K562 (cell line): Measurements from ENCODE around the gene DPYSL4. TPM values are rescaled to one million over a fixed set of nuclear protein-coding genes. Genes with fewer than 3 reads are reported as not detected.

Experiments used
- CBFB ChIP-seq: sonication (generic); formaldehyde crosslinking; IDR thresholded peaks from 2 replicates; pipeline ENCODE4 v1.4.0; 2020; ENCODE audit warnings: mild to moderate bottlenecking, missing genetic modification reagents
- CREBBP ChIP-seq: IDR thresholded peaks from one replicate; pipeline ENCODE4 v1.6.1; 2012; ENCODE audit warnings: low read depth, mild to moderate bottlenecking, control low read depth, inconsistent platforms, low read length
- CREM ChIP-seq: IDR thresholded peaks from 2 replicates; pipeline ENCODE4 v1.6.1; 2014; ENCODE audit warnings: antibody characterized with exemption, low read depth
- NBN ChIP-seq: fragments of 450-650 bp; IDR thresholded peaks from 2 replicates; pipeline ENCODE4 v1.6.1; 2016; ENCODE audit warnings: low read depth, mild to moderate bottlenecking
- NR1H2 ChIP-seq: sonication (generic); formaldehyde crosslinking; IDR thresholded peaks from 2 replicates; pipeline ENCODE4 v1.4.0; 2020; ENCODE audit warnings: mild to moderate bottlenecking, missing genetic modification reagents
- SNIP1 ChIP-seq: fragments of 450-650 bp; IDR thresholded peaks from 2 replicates; pipeline ENCODE4 v1.7.1; 2017; ENCODE audit warnings: low read depth, mild to moderate bottlenecking
- SRSF9 ChIP-seq: fragments of 200-400 bp; formaldehyde crosslinking; IDR thresholded peaks from 2 replicates; pipeline ENCODE4 v1.6.1; 2017; ENCODE audit warnings: low read depth, low read length, borderline replicate concordance
- STAG1 ChIP-seq: sonication (generic); formaldehyde crosslinking; IDR thresholded peaks from 2 replicates; pipeline ENCODE4 v1.5.0; 2020; ENCODE audit warnings: missing genetic modification reagents, borderline replicate concordance
- U2AF1 ChIP-seq: fragments of 200-400 bp; formaldehyde crosslinking; optimal IDR thresholded peaks from 2 replicates; pipeline ENCODE3; 2017; ENCODE audit warnings: mild to moderate bottlenecking, low read depth, low read length, moderate library complexity
- ZNF707 ChIP-seq: fragments of 250-450 bp; sonication (Bioruptor Pico); conservative IDR thresholded peaks from 2 replicates; pipeline ENCODE4 v1.8.0; 2022; ENCODE audit warnings: inconsistent platforms, mild to moderate bottlenecking, moderate library complexity
- ZNF717 ChIP-seq: fragments of 250-450 bp; sonication (Bioruptor Pico); IDR thresholded peaks from 2 replicates; pipeline ENCODE4 v1.5.0; 2021
- polyA plus RNA-seq, 8 experiments: library from polyadenylated mRNA; depleted of rRNA in 4 of 8; stranded (reverse) in 5 of 8; unstranded in 3 of 8; fragments of >200 nt; fragmentation: Nextera tagmentation in 2 of 8; fragmentation: Illumina TruSeq in 1 of 8; extraction: Ambion mirVana in 2 of 8; extraction: Trizol in 1 of 8; gene quantifications; 2 replicates each; pipeline versions ENCODE4 v1.2.1 to v1.2.3, GENCODE V29; 2011 to 2014; ENCODE audit warnings: inconsistent platforms in 1 of 8, missing spikeins in 1 of 8
- total RNA-seq, 7 experiments: library from RNA; depleted of rRNA in 6 of 7; stranded (reverse); fragments of >200 nt in 6 of 7; fragmentation: Illumina TruSeq in 2 of 7; extraction: Trizol in 2 of 7; gene quantifications; 2 replicates each; pipeline versions ENCODE4 v1.2.1 to v1.2.3, GENCODE V29; 2011 to 2021; ENCODE audit warnings: low replicate concordance in 1 of 7
- TF ChIP-seq, protein P1 (sequence below): sonication (generic); formaldehyde crosslinking; IDR thresholded peaks from 2 replicates; pipeline ENCODE4 v1.8.0; 2022; ENCODE audit warnings: missing genetic modification reagents, mild to moderate bottlenecking, borderline replicate concordance
- TF ChIP-seq, protein P2 (sequence below): fragments of 200-600 bp; sonication (generic); IDR thresholded peaks from one replicate; pipeline ENCODE4 v1.6.1; 2012; ENCODE audit warnings: mild to moderate bottlenecking, low read depth, low read length, inconsistent platforms
- TF ChIP-seq, protein P3 (sequence below), 2 experiments: IDR thresholded peaks in 1 of 2; conservative IDR thresholded peaks in 1 of 2; 2 replicates each; pipeline ENCODE4 v1.6.1; 2016; ENCODE audit warnings: low read depth in 2 of 2, mild to moderate bottlenecking in 1 of 2, missing compliant biosample characterization in 1 of 2, missing genetic modification characterization in 1 of 2, moderate library complexity in 1 of 2

Gene DPYSL4
- total and polyA plus RNA-seq, 9 of the 15 experiments (the other 6 are each of a cell fraction or from before 2014, with no cell fraction given), result 0.03 TPM; not detected in 8

DNA sequence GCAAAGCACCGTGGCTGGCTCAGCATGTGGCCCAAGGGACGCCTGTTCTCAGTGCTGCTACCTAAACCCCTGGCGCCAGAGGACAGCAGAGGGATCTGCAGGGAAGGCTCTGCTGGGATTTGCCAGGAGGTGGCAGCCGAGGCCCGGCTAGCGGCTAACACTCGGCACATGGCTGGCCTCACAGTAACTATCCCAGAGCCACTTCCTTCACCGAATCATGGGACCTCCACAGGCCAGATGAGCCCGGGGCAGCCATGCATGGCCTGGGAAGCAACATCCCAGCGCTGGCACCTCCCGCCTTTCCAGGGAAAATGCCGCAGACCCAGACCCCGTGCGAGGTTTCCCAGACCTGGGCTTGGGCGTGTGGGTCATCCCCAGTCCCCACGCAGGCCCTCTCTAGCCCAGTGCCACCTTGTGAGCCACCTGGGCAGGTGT is 36.4 kb downstream of the DPYSL4 start (continued):
- TF ChIP-seq, protein P1, sequence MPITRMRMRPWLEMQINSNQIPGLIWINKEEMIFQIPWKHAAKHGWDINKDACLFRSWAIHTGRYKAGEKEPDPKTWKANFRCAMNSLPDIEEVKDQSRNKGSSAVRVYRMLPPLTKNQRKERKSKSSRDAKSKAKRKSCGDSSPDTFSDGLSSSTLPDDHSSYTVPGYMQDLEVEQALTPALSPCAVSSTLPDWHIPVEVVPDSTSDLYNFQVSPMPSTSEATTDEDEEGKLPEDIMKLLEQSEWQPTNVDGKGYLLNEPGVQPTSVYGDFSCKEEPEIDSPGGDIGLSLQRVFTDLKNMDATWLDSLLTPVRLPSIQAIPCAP, result no peak
- TF ChIP-seq CREBBP, result no peak
- TF ChIP-seq STAG1 (CRISPR knock-in tag), result peak; percentile 91
- no peak for TF ChIP-seq CREM
- TF ChIP-seq ZNF717, result no peak
- no peak for TF ChIP-seq ZNF707
- TF ChIP-seq, protein P2, sequence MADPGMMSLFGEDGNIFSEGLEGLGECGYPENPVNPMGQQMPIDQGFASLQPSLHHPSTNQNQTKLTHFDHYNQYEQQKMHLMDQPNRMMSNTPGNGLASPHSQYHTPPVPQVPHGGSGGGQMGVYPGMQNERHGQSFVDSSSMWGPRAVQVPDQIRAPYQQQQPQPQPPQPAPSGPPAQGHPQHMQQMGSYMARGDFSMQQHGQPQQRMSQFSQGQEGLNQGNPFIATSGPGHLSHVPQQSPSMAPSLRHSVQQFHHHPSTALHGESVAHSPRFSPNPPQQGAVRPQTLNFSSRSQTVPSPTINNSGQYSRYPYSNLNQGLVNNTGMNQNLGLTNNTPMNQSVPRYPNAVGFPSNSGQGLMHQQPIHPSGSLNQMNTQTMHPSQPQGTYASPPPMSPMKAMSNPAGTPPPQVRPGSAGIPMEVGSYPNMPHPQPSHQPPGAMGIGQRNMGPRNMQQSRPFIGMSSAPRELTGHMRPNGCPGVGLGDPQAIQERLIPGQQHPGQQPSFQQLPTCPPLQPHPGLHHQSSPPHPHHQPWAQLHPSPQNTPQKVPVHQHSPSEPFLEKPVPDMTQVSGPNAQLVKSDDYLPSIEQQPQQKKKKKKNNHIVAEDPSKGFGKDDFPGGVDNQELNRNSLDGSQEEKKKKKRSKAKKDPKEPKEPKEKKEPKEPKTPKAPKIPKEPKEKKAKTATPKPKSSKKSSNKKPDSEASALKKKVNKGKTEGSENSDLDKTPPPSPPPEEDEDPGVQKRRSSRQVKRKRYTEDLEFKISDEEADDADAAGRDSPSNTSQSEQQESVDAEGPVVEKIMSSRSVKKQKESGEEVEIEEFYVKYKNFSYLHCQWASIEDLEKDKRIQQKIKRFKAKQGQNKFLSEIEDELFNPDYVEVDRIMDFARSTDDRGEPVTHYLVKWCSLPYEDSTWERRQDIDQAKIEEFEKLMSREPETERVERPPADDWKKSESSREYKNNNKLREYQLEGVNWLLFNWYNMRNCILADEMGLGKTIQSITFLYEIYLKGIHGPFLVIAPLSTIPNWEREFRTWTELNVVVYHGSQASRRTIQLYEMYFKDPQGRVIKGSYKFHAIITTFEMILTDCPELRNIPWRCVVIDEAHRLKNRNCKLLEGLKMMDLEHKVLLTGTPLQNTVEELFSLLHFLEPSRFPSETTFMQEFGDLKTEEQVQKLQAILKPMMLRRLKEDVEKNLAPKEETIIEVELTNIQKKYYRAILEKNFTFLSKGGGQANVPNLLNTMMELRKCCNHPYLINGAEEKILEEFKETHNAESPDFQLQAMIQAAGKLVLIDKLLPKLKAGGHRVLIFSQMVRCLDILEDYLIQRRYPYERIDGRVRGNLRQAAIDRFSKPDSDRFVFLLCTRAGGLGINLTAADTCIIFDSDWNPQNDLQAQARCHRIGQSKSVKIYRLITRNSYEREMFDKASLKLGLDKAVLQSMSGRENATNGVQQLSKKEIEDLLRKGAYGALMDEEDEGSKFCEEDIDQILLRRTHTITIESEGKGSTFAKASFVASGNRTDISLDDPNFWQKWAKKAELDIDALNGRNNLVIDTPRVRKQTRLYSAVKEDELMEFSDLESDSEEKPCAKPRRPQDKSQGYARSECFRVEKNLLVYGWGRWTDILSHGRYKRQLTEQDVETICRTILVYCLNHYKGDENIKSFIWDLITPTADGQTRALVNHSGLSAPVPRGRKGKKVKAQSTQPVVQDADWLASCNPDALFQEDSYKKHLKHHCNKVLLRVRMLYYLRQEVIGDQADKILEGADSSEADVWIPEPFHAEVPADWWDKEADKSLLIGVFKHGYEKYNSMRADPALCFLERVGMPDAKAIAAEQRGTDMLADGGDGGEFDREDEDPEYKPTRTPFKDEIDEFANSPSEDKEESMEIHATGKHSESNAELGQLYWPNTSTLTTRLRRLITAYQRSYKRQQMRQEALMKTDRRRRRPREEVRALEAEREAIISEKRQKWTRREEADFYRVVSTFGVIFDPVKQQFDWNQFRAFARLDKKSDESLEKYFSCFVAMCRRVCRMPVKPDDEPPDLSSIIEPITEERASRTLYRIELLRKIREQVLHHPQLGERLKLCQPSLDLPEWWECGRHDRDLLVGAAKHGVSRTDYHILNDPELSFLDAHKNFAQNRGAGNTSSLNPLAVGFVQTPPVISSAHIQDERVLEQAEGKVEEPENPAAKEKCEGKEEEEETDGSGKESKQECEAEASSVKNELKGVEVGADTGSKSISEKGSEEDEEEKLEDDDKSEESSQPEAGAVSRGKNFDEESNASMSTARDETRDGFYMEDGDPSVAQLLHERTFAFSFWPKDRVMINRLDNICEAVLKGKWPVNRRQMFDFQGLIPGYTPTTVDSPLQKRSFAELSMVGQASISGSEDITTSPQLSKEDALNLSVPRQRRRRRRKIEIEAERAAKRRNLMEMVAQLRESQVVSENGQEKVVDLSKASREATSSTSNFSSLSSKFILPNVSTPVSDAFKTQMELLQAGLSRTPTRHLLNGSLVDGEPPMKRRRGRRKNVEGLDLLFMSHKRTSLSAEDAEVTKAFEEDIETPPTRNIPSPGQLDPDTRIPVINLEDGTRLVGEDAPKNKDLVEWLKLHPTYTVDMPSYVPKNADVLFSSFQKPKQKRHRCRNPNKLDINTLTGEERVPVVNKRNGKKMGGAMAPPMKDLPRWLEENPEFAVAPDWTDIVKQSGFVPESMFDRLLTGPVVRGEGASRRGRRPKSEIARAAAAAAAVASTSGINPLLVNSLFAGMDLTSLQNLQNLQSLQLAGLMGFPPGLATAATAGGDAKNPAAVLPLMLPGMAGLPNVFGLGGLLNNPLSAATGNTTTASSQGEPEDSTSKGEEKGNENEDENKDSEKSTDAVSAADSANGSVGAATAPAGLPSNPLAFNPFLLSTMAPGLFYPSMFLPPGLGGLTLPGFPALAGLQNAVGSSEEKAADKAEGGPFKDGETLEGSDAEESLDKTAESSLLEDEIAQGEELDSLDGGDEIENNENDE, result no peak
- TF ChIP-seq, protein P3, sequence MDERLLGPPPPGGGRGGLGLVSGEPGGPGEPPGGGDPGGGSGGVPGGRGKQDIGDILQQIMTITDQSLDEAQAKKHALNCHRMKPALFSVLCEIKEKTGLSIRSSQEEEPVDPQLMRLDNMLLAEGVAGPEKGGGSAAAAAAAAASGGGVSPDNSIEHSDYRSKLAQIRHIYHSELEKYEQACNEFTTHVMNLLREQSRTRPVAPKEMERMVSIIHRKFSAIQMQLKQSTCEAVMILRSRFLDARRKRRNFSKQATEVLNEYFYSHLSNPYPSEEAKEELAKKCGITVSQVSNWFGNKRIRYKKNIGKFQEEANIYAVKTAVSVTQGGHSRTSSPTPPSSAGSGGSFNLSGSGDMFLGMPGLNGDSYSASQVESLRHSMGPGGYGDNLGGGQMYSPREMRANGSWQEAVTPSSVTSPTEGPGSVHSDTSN (CRISPR knock-in tag; IDR thresholded peaks at IDR 0.05; ENCODE audit: low read depth), result no peak
- TF ChIP-seq, protein P3 (tag; conservative IDR thresholded peaks at IDR 0.05; ENCODE audit: low read depth), result no peak
- TF ChIP-seq SRSF9, result no peak
- no peak for TF ChIP-seq CBFB (CRISPR knock-in tag)
- no peak for TF ChIP-seq U2AF1
- no peak for TF ChIP-seq NR1H2 (CRISPR knock-in tag)
- TF ChIP-seq NBN, result no peak
- TF ChIP-seq SNIP1, result no peak
